IMR-90 (cell line): ENCODE data around the gene PXDC1.

Experiments used
- BHLHE40 ChIP-seq: fragments of 150-350 bp; IDR thresholded peaks from 2 replicates; pipeline ENCODE4 v1.6.1; 2016; ENCODE audit warnings: mild to moderate bottlenecking, low read depth, low read length
- CEBPB ChIP-seq: IDR thresholded peaks from 2 replicates; pipeline ENCODE4 v1.6.1; 2012; ENCODE audit warnings: low read depth, low read length, improper control_type of control experiment
- FOS ChIP-seq: fragments of 150-350 bp; IDR thresholded peaks from 2 replicates; pipeline ENCODE4 v1.6.1; 2016; ENCODE audit warnings: low read depth, low read length
- MAFK ChIP-seq: IDR thresholded peaks from 2 replicates; pipeline ENCODE4 v1.6.1; 2012; ENCODE audit warnings: low read depth, low read length, improper control_type of control experiment
- MAZ ChIP-seq: IDR thresholded peaks from 2 replicates; pipeline ENCODE4 v1.6.1; 2012; ENCODE audit warnings: low read depth, mild to moderate bottlenecking, low read length, improper control_type of control experiment, moderate library complexity, borderline replicate concordance
- MXI1 ChIP-seq: IDR thresholded peaks from 2 replicates; pipeline ENCODE4 v1.6.1; 2012; ENCODE audit warnings: low read depth, mild to moderate bottlenecking, low read length, moderate library complexity, borderline replicate concordance
- NFE2L2 ChIP-seq: fragments of 150-350 bp; IDR thresholded peaks from 2 replicates; pipeline ENCODE4 v1.6.1; 2016; ENCODE audit warnings: low read depth, mild to moderate bottlenecking, low read length
- POLR2A ChIP-seq: IDR thresholded peaks from 2 replicates; pipeline ENCODE4 v1.6.1; 2012; ENCODE audit warnings: mild to moderate bottlenecking, low read depth, low read length
- RAD21 ChIP-seq: IDR thresholded peaks from 2 replicates; pipeline ENCODE4 v1.6.1; 2012; ENCODE audit warnings: low read length, improper control_type of control experiment
- RFX5 ChIP-seq: IDR thresholded peaks from 2 replicates; pipeline ENCODE4 v1.8.0; 2012; ENCODE audit warnings: low read depth, mild to moderate bottlenecking, low read length, moderate library complexity
- SMC3 ChIP-seq: fragments of 150-350 bp; IDR thresholded peaks from 2 replicates; pipeline ENCODE4 v1.6.1; 2016; ENCODE audit warnings: low read depth, mild to moderate bottlenecking, antibody characterized with exemption, low read length, moderate library complexity
- TF ChIP-seq, protein P1 (sequence below): conservative IDR thresholded peaks from 2 replicates; pipeline ENCODE4 v1.5.1; 2012; ENCODE audit warnings: mild to moderate bottlenecking, low read depth, low read length, improper control_type of control experiment
- TF ChIP-seq, protein P2 (sequence below): fragments of 150-350 bp; IDR thresholded peaks from 2 replicates; pipeline ENCODE4 v1.6.1; 2017; ENCODE audit warnings: mild to moderate bottlenecking, antibody characterized with exemption, low read length, low read depth

DNA sequence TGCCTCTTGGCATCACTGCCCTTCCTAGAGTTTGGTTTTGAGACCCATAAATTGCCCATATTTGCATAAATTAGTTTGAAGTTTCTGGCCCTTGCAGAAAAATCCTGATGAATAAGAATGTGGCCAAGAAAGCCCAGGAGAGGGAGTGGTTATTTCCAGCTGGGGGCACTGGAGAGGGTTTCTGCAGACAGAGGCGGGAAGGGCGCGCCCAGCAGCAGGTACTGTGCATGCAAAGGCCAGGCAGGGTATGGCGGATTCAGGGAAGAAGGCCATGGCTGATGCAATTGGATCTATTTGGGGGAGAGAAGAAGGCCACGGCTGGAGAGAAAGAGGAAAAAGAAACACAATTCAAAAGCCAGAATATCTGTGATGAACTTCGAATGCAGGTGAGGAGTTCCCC, 48.2 kb upstream of the PXDC1 start:
- TF ChIP-seq, protein P1, sequence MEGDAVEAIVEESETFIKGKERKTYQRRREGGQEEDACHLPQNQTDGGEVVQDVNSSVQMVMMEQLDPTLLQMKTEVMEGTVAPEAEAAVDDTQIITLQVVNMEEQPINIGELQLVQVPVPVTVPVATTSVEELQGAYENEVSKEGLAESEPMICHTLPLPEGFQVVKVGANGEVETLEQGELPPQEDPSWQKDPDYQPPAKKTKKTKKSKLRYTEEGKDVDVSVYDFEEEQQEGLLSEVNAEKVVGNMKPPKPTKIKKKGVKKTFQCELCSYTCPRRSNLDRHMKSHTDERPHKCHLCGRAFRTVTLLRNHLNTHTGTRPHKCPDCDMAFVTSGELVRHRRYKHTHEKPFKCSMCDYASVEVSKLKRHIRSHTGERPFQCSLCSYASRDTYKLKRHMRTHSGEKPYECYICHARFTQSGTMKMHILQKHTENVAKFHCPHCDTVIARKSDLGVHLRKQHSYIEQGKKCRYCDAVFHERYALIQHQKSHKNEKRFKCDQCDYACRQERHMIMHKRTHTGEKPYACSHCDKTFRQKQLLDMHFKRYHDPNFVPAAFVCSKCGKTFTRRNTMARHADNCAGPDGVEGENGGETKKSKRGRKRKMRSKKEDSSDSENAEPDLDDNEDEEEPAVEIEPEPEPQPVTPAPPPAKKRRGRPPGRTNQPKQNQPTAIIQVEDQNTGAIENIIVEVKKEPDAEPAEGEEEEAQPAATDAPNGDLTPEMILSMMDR: no peak
- TF ChIP-seq FOS (no peak), POLR2A (no peak), RAD21 (no peak), SMC3 (no peak), CEBPB (no peak), MAZ (no peak), RFX5 (no peak), BHLHE40 (no peak), NFE2L2 (no peak), MAFK (no peak), MXI1 (no peak)
- TF ChIP-seq, protein P2, sequence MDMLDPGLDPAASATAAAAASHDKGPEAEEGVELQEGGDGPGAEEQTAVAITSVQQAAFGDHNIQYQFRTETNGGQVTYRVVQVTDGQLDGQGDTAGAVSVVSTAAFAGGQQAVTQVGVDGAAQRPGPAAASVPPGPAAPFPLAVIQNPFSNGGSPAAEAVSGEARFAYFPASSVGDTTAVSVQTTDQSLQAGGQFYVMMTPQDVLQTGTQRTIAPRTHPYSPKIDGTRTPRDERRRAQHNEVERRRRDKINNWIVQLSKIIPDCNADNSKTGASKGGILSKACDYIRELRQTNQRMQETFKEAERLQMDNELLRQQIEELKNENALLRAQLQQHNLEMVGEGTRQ: no peak
